PC-9 (cell line): ENCODE data around the gene RASAL2.

Experiments used
- EZH2 ChIP-seq: fragments of 200-600 bp; sonication (generic); IDR thresholded peaks from 2 replicates; pipeline ENCODE4 v1.8.0; 2017; ENCODE audit warnings: antibody characterized with exemption, low read depth
- TF ChIP-seq, protein P1 (sequence below): fragments of 200-600 bp; sonication (generic); conservative IDR thresholded peaks from 2 replicates; pipeline ENCODE4 v1.6.1; 2017; ENCODE audit warnings: mixed run types, antibody characterized with exemption, mild to moderate bottlenecking, moderate library complexity

GRCh38 chr1:178126741-178127185 lies 32.9 kb downstream of the RASAL2 start:
- TF ChIP-seq, protein P1, sequence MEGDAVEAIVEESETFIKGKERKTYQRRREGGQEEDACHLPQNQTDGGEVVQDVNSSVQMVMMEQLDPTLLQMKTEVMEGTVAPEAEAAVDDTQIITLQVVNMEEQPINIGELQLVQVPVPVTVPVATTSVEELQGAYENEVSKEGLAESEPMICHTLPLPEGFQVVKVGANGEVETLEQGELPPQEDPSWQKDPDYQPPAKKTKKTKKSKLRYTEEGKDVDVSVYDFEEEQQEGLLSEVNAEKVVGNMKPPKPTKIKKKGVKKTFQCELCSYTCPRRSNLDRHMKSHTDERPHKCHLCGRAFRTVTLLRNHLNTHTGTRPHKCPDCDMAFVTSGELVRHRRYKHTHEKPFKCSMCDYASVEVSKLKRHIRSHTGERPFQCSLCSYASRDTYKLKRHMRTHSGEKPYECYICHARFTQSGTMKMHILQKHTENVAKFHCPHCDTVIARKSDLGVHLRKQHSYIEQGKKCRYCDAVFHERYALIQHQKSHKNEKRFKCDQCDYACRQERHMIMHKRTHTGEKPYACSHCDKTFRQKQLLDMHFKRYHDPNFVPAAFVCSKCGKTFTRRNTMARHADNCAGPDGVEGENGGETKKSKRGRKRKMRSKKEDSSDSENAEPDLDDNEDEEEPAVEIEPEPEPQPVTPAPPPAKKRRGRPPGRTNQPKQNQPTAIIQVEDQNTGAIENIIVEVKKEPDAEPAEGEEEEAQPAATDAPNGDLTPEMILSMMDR, result no peak
- TF ChIP-seq EZH2, result no peak
